ENCODE data around the gene BCKDHA.

Gene BCKDHA

DNA sequence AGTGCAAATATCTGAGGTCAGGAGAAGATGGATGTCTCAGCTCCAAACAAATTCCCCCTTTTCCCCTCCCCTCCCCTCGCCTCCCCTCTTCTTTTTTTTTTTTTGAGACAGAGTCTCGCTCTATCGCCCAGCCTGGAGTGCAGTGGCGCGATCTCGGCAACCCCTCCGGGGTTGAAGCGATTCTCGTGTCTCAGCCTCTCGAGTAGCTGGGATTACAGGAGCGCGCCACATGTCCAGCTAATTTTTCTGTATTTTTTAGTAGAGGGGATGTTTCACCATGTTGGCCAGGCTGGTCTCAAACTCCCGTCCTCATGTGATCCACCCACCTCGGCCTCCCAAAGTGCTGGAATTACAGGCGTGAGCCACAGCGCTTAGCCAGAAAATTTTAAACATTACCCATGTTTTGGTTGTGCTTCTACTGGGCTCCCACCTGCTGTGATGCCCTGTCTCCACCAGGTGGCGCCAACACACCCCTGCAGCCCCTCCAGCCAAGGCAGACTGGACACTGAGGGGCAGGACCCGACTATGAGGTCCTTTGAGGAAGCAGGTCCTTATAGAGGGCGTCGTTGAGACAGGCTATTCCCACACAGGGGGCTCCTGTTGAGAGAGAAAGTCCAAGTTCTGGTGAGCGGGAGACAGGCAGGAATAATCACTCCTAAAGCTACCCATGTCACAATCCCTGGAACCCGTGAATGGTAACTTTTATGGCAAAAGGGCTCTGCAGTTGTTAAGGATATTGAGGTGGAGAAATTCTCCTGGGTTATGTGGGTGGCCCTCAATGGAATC, 51.7 kb downstream of the BCKDHA start:
- H3K4me3 ChIP-seq (ENCODE audit: low read depth, low read length) = peak overlapping the region; percentile 32
- peak; percentile 73 for DNase-seq (ENCODE audit: low read depth)
- TF ChIP-seq, protein P1, sequence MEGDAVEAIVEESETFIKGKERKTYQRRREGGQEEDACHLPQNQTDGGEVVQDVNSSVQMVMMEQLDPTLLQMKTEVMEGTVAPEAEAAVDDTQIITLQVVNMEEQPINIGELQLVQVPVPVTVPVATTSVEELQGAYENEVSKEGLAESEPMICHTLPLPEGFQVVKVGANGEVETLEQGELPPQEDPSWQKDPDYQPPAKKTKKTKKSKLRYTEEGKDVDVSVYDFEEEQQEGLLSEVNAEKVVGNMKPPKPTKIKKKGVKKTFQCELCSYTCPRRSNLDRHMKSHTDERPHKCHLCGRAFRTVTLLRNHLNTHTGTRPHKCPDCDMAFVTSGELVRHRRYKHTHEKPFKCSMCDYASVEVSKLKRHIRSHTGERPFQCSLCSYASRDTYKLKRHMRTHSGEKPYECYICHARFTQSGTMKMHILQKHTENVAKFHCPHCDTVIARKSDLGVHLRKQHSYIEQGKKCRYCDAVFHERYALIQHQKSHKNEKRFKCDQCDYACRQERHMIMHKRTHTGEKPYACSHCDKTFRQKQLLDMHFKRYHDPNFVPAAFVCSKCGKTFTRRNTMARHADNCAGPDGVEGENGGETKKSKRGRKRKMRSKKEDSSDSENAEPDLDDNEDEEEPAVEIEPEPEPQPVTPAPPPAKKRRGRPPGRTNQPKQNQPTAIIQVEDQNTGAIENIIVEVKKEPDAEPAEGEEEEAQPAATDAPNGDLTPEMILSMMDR (conservative IDR thresholded peaks at IDR 0.05; ENCODE audit: low read depth, low read length) = peak; percentile 97

GRCh38 chr19:41449865-41450178, 52.2 kb downstream of the BCKDHA start:
- no peak overlapping the region for H3K4me3 ChIP-seq (ENCODE audit: low read depth, low read length)
- no peak for DNase-seq (ENCODE audit: low read depth)
- TF ChIP-seq, protein P1 (conservative IDR thresholded peaks at IDR 0.05; ENCODE audit: low read depth, low read length) = no peak

GRCh38 chr19:41452584-41453275, 55.1 kb downstream of the BCKDHA start:
- no peak for DNase-seq (ENCODE audit: low read depth)
- TF ChIP-seq, protein P1 (conservative IDR thresholded peaks at IDR 0.05; ENCODE audit: low read depth, low read length) = no peak
- H3K4me3 ChIP-seq (ENCODE audit: low read depth, low read length) = no peak overlapping the region

DNA sequence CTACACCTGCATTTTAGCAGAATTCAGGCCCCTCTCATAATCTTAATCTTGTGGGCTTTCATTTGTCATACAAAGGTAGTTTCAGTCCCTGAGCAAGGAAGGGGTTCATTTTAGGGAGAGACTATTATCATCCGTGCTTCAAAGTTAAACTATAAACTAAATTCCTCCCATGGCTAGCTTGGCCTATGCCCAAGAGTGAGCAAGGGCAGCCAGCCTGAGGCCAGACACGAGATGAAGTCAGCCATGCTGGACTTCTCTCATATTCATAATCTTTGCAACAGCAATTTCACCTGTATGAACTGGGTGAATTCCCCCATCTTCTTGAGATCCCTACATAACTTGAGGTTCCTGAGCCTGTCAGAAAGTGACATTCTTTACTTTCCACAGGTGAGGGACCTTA, 58.3 kb downstream of the BCKDHA start:
- H3K4me3 ChIP-seq (ENCODE audit: low read depth, low read length) = no peak overlapping the region
- DNase-seq (ENCODE audit: low read depth) = no peak
- TF ChIP-seq, protein P1 (conservative IDR thresholded peaks at IDR 0.05; ENCODE audit: low read depth, low read length) = no peak

DNA sequence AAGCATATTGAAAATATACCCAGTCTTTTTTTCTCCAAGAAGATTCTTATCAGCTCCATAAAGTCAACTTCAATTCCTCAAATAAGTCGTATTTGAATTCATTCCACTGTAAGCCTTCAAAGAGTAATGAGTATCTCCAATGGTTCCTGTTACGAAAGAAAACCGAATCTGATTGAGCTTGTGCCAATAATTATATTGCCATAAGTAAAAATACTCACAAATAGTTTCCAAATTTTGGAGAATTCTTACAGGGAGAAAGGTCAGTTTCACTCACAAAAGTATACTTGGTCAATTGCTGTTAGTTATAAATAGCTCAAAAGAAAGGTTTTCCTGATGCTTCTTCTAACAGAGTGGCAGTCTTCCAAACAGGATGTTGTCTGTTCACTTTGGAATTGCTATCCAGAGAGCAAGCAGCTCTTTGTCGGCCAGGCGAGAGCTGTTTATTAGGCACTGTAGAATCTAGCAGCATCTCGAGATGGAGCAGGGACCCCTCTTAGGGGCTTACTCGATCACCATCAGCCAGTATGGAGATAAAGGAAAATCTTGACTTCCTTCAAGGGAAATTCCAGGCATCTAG, 58.8 kb downstream of the BCKDHA start:
- TF ChIP-seq, protein P1 (conservative IDR thresholded peaks at IDR 0.05; ENCODE audit: low read depth, low read length) = no peak
- DNase-seq (ENCODE audit: low read depth) = peak; percentile 54

GRCh38 chr19:41457241-41457640, 59.6 kb downstream of the BCKDHA start:
- no peak for DNase-seq (ENCODE audit: low read depth)

More for the DNA sequence above, 58.8 kb downstream of the BCKDHA start:
- no peak overlapping the region for H3K4me3 ChIP-seq (ENCODE audit: low read depth, low read length)

More at GRCh38 chr19:41457241-41457640, 59.6 kb downstream of the BCKDHA start:
- TF ChIP-seq, protein P1 (conservative IDR thresholded peaks at IDR 0.05; ENCODE audit: low read depth, low read length) = no peak
- no peak overlapping the region for H3K4me3 ChIP-seq (ENCODE audit: low read depth, low read length)
